NCI-H146 treated with DMSO at 0.1 percent for 48 hours (cell line): ENCODE data around the gene TNFAIP8.

Source experiments
- DNase-seq: peaks from one replicate; lab custom pipeline; 2025; ENCODE audit not compliant: unreplicated experiment; lab: John Stamatoyannopoulos, UW

TNFAIP8 gene

DNA sequence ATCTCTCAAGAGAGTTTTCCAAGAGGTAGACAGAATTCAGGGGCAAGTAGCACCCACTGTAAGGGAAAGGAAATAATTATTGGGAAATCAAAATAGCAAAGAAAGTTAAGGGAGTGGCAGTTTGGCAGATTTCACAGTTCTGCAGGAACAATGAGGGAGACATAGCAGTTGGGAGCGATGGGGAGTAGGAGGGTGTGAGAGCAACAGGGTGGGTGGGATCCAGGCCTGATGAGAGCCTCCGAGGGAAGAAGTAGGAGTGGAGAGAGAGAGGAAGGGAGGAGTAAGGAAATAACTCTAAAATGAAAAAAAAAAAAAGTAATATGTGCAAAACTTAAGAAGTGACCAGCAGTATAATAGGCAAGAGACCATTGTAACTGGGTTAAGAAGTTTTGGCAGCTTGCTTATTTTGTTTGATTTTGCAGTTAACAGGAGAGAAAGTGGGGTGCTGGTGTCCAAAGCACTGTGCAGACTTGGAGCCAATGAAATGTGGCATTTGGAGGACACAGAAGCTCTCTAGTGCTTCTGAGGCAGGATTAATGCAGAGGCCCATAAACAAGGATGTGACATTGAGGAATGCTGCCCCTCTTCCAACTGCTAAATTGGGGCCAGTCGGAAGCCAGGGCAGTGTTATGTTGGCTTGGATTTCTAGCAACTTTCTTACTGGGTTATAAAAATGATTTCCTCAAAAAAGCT is 10.2 kb downstream of the TNFAIP8 start:
- DNase-seq: no peak

DNA sequence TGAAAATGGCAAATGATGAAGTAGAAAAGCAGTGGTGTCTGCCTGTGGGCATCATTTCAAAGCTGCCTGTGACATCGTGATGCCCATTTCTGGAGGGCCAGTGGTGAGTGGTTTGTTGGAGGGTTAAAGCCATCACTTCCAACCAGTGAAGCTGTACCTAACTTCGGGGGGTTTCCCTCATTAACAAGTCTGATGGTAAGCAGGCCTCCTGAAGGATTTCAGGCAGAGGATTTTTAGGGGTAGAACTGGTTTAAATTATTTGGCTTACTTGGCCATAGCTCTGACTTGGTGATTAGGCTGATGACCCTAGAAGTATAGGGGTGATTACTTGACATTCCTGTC is 10.7 kb downstream of the TNFAIP8 start:
- no peak for DNase-seq

DNA sequence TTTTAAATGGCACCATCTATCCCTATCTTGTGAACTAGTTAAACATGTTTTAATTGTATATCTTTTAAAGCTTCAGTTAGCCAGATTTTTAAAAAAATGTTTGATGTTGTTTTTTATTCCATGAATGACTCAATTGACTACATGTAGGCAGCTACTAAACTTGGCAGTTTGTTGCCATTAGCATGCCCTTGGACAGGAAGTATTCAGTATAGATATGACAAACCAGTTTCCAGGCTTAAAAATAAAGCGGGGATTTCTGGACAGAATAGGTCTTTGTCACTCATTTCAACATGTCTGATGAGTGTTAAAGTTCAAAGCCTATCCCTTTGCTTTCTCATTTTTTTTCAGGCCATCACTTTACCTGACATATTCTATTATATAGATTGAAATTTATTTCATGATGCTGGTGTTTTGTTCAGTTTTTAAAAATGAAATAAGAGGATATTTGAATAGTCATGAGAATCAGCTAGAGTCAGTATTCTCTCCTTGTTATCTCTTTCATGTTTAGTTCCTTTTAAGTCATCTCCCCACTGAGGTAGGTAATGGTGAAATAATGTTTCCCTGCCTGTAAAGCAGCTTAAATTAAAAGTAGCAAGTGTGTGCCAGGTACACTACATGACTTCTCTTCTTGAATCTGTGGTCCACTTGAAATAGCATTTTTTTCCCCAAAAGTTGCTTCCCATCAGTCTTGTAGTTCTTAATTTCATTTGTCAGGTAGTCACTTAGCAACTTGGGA is 11.9 kb downstream of the TNFAIP8 start:
- DNase-seq: no peak

DNA sequence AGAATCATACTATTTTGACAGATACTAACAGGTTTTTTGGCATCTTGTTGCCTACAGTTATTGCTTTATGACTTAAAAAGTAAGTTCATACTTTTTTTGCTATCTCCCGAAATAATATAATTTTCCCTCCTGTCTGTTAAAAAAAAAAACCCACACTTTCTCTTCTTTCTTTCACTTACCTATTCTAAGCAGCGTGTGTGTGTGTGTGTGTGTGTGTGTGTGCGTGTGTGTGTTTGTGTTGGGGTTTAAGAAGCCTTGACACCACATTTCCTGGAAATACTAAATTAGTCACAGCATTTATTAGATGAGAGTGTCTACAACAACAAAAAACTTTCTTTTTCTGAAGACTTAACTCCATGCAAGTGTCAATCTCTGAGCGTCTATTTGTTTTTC is 12.4 kb downstream of the TNFAIP8 start:
- DNase-seq: no peak

DNA sequence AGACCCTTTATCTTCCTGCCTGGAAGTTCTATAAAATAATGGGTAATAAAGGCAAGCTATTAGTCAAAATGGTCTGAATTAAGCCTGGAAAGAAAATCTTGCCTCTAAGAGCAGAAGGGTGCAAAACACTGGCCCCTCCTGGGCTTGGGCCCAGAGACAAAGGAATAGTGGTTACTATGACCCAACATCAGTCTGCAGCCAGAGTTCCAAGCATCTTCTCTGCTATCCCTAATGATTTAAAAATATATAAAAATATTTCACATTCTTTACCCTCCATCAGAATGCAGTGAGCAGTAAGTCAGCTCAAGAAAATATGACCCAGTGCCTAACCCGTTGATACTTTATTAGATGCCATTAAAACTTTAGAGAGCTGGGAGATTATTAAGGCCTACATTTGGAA is 14.7 kb downstream of the TNFAIP8 start:
- no peak for DNase-seq

DNA sequence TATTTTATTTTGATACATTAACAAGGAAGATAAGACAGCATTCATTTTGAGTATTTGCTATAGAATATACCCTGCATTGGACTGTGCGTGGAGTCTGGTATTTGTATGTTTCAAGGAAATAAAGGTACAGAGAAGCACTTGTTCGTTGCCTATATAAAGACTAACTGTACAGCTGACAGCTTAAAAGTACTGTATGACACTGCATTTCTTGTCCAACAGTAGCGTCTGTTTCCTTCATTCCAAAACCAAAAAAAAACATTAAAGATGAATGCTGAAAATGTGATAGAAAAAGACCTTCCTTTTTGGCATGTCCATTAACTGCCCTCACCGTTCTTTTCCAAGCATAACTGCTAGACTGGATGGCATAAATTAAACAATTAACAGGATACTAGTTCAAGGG is 15.3 kb downstream of the TNFAIP8 start:
- no peak for DNase-seq

DNA sequence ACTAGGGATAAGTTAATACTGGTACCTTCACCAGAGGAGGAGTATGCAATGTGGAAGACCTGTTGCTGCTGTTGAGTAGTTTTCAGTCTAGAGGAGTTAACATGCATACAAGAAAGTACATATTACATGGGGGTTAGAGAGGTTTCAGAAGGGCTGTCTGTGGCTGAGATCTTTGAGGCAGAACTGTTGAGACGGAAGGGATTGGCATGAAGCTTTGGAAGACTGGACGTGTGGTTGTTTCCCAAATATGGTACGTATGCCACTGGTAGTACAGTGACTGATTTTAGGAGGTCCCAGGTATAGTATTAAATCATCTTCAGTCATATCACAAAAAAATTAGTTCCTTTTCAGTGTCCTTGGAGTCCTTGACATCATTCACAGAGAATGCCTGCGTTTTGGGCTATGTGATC is 17.6 kb downstream of the TNFAIP8 start:
- DNase-seq: no peak

DNA sequence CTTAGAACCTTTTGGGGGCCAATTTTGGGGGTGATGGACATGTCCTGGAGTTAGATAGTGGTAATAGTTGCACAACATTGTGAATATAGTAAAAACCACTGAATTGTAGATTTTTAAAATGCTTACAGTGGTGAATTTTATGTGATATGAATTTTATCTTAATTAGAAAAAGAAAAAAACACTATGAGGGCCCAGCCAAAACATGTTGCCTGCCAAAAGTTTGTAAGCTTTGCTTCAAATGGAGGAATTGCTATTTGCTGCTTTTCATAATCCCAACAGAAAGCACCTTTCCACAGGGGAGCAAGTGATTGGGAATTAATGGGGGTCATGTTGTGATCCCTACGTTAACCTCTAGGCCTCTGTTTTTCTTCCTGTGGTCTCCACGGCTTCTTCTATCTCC is 19.1 kb downstream of the TNFAIP8 start:
- DNase-seq: no peak

DNA sequence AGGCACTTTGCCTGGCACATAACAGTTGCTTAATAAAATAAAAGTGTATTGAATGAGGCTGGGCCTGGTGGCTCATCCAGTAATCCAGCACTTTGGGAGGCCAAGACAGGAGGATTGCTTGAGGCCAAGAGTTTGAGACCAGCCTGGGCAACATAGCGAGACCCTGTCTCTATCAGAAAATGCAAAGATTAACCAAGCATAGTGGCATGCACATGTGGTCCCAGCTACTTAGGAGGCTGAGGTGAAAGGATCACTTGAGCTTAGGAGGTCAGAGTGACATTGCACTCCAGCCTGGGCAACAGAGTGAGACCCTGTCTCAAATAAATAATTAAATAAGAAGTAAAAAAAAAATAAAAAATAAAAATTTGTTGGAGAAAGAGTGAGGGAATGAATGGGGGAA is 21.2 kb downstream of the TNFAIP8 start:
- no peak for DNase-seq

DNA sequence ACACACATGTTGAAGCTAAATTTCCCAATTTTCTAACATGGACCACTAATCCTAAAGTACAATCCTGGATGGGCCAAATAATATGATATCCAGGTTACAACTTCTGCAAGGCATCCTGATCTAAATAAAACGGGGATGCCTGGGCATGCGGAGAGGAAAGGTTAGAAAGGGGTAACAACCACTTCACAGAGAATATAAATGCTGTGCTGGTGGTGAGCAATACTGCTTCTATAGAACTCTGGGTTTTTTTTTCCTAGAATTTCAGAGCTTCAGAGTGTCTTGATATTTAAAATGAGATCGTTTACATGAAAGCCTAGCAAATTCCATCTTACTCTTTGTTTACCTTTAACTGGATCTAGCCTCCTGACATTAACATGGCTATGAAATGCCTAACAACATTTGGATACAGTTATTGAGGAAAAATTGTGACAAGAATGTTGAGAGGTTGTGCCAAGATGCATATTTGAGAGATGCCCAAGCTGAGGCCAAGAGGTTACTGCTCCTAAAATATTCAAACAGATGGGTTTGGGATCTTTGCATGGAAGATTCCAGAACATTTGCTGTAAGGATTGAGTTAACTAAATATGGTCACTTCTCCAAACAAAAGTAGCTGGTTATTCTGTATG is 22.4 kb downstream of the TNFAIP8 start:
- no peak for DNase-seq

DNA sequence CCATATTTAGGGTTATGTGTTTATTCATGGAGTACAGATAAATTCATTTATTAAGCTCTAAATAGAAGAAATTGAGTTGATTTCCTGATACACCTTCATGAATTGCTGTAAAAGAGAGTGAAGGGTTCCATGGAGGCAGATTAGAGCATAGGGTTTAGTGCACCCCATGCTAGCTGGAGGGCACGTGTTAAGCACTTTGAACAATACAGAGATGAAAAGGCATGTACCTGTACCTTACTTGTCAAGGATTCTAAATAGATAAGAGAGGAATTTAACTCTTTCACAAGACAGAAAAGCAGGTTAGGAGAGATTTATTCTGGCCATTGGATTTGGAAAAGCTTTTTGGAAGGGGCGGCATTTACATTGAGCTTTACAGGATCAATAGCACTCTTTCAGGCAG is 23.3 kb downstream of the TNFAIP8 start:
- DNase-seq: no peak

DNA sequence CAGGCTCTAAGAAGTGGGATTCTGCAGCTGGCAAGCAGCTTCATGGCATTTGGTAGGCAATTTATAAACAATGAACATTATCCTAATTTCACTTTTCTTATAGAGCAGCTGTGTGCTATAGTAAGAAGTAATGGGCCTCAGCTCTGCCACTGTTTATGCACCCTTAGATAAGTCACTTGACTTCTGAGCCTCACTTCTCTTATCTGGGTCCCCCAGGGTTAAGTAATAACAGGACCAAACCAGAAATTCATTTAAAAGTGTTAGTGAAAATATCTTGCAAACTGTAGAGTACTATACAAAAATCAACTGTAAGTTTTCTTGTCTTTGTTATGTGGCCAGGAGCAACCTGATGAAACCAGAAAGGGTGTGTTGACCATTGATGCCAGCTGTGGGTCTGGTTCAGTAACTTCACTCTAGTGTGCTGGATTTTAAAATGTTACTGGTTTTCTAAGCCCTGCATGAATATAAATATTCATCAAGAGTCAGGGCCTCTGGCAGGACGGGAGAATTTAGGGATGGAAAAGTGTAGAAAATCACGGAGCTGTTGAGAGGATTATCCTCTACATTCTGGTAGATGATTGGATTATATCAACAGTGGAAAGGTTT is 24.2 kb downstream of the TNFAIP8 start:
- DNase-seq: no peak

DNA sequence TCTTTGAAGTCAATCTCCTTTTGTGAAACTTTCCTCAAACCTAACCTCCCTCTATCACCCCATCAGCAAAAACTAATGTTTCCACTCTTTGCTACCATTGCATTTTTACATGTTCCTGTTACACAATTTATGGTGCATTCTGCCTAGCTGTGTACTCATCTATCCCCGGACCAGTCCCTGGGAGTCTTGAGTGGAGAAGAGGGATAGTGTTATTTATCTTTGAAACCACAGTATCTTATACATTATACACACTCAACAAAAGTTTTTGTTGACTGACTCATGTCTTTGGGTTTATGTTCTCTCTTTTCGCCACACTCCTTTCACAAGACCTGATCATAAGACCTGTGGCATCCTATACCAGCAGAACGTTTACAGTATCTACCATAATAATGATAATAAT is 26.4 kb downstream of the TNFAIP8 start:
- DNase-seq: no peak

DNA sequence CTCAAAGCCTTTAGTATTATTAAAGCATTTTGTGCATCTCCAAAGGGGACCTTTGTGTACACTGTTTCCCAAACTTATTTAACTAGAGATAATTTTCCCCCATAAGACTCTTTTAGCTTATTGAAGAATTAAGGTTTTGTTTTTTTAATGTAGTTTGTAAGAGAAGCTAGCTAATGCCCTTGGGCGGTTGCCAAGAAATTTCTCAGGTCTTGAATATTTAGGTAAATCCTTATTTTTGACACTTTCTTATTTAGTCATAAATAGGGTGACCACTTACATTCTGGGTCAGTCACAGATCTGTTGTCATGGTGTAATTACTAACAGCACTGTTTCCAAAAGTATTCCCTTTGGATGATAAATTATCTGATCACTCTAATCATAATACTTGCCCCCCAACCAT is 27.2 kb downstream of the TNFAIP8 start:
- DNase-seq: no peak

DNA sequence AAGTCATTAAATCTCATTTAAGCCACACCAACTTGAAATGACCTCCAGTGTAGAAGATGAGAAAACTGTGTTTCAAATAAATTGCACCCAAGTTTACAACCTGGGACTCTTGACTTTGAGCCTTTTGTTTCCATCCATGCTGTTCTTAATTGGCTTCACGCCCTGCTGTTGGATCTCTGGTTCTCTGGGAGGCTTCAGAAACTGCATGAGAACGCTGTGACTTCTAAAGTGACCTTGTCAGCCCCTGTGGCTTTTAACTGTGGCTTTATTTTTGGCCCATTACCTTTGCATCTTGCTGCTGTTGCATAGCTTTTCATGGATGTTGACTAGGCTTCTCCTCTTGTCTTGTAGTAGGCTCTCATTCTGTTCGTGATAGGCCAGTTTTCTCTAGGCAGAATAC is 29.3 kb downstream of the TNFAIP8 start:
- no peak for DNase-seq

DNA sequence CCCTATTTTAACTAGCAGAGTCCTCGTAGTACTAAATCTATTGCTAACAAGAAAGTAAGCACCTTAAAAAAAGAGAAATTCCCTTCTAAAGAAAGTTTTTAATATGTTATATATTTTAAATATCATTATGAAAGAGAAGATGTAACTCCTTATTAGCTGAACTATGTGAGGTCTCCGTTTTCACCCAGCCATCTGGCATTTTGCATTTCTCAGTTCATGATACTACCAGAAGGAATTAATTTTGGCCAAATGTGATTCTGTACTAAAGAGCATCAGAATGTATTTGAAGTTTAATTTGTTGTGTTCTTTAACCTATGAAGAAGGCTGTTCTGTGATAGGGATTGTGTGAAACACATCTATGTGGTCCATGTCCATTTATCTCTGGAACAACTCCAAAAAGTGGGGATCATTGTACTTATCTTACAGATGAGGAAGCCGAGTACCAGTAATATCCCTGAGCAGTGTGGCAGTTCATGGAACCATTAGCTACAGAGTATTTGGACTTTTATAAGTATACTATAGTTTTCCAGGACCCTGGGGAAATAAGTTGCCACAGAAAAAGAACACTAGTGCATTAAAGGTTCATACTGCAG is 29.8 kb downstream of the TNFAIP8 start:
- DNase-seq: no peak

DNA sequence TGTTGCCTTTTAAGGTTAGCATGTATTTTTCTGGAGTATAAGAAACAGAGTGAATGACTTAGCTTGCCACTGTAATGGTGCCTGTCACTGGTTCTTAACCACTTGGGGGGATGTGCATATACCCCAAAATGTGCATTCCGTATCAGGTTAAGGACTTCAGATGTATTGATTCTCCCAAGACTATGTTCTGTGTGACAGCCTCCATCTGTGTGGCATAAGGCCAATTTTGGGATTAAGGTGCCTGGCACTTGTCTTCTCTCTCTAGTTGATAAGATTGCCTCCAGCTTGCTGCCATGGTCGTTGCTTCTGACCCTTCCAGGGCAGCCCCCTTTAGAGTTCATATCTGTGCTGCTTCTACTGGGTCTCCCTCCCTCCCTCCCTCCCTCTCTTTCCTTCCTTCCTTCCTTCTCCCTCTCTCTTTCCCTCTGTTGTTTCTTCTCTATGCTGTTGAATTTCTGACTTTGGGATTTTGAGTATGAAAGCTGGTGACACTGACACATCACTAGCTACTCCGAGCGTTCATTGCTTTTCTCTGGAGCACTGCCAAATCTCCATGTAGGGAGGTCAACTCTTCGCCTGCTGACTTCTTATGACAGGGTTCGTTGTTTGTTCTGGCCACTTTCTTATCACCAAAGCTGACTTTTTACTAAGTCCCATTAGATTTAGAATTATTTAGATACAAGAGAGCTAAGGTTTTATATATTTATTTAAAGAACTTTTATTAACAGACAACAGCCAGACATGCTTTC is 31.0 kb downstream of the TNFAIP8 start:
- DNase-seq: no peak

DNA sequence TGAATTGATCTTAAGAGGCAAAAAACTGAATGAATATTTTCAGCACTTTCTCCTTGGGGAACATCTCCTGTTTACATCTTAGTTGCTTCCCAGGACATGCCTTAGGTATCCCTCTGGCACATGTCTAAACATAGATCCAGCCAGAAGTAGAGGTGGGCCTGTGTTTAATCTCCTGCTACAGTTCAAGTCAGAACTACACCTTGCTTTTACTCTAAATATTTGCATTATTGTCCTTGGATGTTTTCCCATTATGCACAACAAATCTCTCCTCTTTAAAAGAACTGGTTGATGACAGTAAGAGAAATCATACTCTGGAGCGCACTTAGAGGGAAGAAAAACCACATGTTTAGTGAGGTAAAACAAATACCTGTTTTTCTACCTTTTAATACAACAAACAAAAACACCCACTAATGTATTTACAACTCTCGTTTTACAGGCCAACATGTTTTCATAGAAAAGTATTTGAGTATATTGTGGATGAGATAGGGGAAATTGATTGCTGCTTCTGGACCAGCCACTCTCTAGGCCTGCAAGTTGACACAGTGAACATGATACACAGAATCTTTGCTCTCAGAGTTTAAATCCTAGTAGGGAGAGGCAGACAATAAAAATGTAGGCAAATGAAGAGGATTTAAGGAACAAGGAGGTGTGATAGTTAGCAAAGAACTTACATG is 32.3 kb downstream of the TNFAIP8 start:
- no peak for DNase-seq

DNA sequence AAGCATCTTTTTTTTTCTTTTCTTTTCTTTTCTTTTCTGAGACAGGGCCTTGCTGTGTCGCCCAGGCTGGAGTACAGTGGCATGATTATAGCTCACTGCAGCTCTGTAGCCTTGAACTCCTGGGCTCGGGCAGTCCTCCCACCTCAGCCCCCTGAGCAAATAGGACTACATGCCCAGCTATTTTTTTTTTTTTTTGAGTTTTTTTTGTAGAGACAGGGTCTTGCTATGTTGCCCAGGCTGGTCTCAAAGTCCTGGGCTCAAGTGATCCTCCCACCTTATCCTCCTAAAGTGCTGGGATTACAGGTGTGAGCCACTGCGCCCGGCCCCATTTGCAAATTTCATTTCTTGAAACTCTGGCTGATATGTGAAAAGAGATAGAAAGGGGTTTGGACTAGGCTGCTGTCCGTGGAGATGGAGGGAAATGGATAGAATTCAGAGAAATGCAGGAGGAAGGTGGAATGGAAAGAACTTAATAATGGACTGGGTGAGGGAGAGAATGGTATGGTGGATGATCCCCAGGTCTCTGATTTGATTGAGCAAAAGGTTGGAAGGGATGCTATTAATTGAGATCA is 32.9 kb downstream of the TNFAIP8 start:
- DNase-seq: no peak
